A673 (cell line): ENCODE results near the gene PRR27. TPM values are rescaled to one million over a fixed set of nuclear protein-coding genes. Genes with fewer than 3 reads are reported as not detected.

Source experiments
- BruUV-seq: library from RNA; stranded (reverse); fragments of 400-500 nt; replicated peaks from 2 replicates; lab custom pipeline; 2021; lab: Mats Ljungman, UMichigan
- CTCF ChIA-PET: fragments of 300-600 bp; sonication (Branson Sonifier 250); formaldehyde crosslinking; loops from one replicate; lab custom pipeline; 2022; ENCODE audit warnings: antibody characterized with exemption; lab: Charles Lee
- POLR2A ChIA-PET: fragments of 300-600 bp; sonication (Branson Sonifier 250); formaldehyde crosslinking; loops from one replicate; lab custom pipeline; 2022; ENCODE audit warnings: antibody characterized with exemption; ENCODE audit not compliant: low non-redundant PET; lab: Charles Lee
- DNase-seq: peaks from one replicate; pipeline ENCODE4 v3.0.0-alpha.2; 2015; ENCODE audit warnings: low spot score
- H3K27ac ChIP-seq: fragments of 200-600 bp; sonication (generic); 2 replicates; pipeline ENCODE4 v1.5.1; 2016; ENCODE audit warnings: mixed run types, low read depth, mild to moderate bottlenecking, mixed read lengths, antibody characterized with exemption, low read length; ENCODE audit not compliant: poor library complexity, severe bottlenecking
- H3K27me3 ChIP-seq: fragments of 200-600 bp; sonication (generic); replicated peaks from 2 replicates; pipeline ENCODE4 v1.6.1; 2017; ENCODE audit warnings: mixed run types, low read depth, mild to moderate bottlenecking, mixed read lengths, antibody characterized with exemption, low read length; ENCODE audit not compliant: insufficient read depth, poor library complexity
- H3K36me3 ChIP-seq: fragments of 200-600 bp; sonication (generic); 2 replicates; pipeline ENCODE4 v1.6.1; 2016; ENCODE audit warnings: mixed run types, mild to moderate bottlenecking, mixed read lengths, antibody characterized with exemption, low read length; ENCODE audit not compliant: insufficient read depth, poor library complexity, severe bottlenecking
- H3K4me1 ChIP-seq: fragments of 200-600 bp; sonication (generic); 2 replicates; pipeline ENCODE4 v1.6.1; 2017; ENCODE audit warnings: mixed run types, mild to moderate bottlenecking, mixed read lengths, antibody characterized with exemption, low read length; ENCODE audit not compliant: insufficient read depth, poor library complexity, severe bottlenecking
- H3K4me3 ChIP-seq: fragments of 200-600 bp; sonication (generic); 2 replicates; pipeline ENCODE4 v1.5.1; 2016; ENCODE audit warnings: low read depth, mixed run types, mild to moderate bottlenecking, mixed read lengths, low read length; ENCODE audit not compliant: poor library complexity, severe bottlenecking
- H3K9me3 ChIP-seq: fragments of 200-600 bp; sonication (generic); 2 replicates; pipeline ENCODE4 v1.6.1; 2016; ENCODE audit warnings: mixed run types, low read depth, mild to moderate bottlenecking, mixed read lengths, antibody characterized with exemption, low read length; ENCODE audit not compliant: poor library complexity, severe bottlenecking
- EZH2 ChIP-seq: fragments of 200-600 bp; sonication (generic); IDR thresholded peaks from 2 replicates; pipeline ENCODE4 v1.6.1; 2017; ENCODE audit warnings: borderline replicate concordance, low read depth, mild to moderate bottlenecking, mixed read lengths, antibody characterized with exemption, low read length; ENCODE audit not compliant: poor library complexity, severe bottlenecking
- intact Hi-C: fragments of 100-400 bp; cut with micrococcal nuclease; formaldehyde crosslinking; loops from one replicate; pipeline ENCODE4 v1.10.0; 2022; ENCODE audit not compliant: unreplicated experiment
- total RNA-seq: library from RNA; stranded (reverse); gene quantifications from 2 replicates; pipeline ENCODE4 v1.2.3, GENCODE V29; 2021
- TF ChIP-seq, protein P1 (sequence below): fragments of 300-800, 200-600 bp; sonication (generic); conservative IDR thresholded peaks from 2 replicates; pipeline ENCODE4 v1.5.1; 2017; ENCODE audit warnings: low read depth, mild to moderate bottlenecking, antibody characterized with exemption, low read length, moderate library complexity, mixed read lengths

Gene PRR27
- total RNA-seq, 1 experiment from 2014 or later, result not detected

DNA sequence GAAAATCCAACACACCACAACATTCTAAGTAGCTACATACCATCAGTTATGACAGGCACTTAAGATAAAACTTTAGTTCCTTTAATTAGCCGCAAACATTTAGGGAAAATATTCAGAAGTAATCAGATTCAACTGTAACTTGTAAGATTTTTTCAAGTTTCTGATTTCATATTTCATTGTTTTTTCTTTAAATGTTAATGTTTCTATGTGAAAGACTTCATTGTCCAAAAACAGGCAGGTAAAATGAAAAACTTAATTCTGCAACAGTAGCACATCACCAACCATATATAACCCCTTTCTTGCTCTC is 29.9 kb downstream of the PRR27 start:
- intact Hi-C loops, result loop anchor here (1.0 to 5.0 kb wide), 3 partner anchors 287 to 495 kb away; no protein-coding TSS in a partner anchor
- Histone ChIP-seq H3K27ac (no peak overlapping the region), H3K4me1 (no peaks in the 10 kb centered on the region), H3K4me3 (no peak overlapping the region), H3K36me3 (no peaks in the 10 kb centered on the region), H3K9me3 (no peaks in the 10 kb centered on the region), H3K27me3 (no peaks in the 10 kb centered on the region)
- no TSS peak for BruUV-seq
- no peak for DNase-seq
- ChIA-PET POLR2A (no interaction called here), CTCF (interaction anchor here (0.9 kb wide), 1 partner anchor 86 kb away, joined by 4 read pairs; no protein-coding TSS in a partner anchor)
- TF ChIP-seq, protein P1, sequence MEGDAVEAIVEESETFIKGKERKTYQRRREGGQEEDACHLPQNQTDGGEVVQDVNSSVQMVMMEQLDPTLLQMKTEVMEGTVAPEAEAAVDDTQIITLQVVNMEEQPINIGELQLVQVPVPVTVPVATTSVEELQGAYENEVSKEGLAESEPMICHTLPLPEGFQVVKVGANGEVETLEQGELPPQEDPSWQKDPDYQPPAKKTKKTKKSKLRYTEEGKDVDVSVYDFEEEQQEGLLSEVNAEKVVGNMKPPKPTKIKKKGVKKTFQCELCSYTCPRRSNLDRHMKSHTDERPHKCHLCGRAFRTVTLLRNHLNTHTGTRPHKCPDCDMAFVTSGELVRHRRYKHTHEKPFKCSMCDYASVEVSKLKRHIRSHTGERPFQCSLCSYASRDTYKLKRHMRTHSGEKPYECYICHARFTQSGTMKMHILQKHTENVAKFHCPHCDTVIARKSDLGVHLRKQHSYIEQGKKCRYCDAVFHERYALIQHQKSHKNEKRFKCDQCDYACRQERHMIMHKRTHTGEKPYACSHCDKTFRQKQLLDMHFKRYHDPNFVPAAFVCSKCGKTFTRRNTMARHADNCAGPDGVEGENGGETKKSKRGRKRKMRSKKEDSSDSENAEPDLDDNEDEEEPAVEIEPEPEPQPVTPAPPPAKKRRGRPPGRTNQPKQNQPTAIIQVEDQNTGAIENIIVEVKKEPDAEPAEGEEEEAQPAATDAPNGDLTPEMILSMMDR, result 0 out of 2 replicates have a peak, but pooled peaks have one; percentile 19
- TF ChIP-seq EZH2, result no peak

DNA sequence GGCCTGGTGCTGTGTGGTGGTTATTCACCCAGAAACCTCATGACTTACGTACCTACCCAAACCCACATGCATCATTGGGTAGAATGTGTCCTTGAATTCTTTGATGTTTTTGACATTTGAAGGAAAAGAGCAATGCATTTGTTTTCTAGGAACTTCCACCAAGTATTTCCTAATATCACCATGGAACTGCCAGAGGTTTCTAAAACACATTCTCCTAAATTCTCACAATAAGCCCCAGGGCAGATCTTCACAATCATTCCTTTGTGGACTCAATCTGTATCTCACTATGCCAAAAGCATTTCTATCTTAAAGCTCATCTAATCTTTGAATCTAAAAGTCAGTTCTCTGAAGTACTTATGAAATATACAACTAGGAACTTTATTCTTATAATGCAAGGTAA is 33.2 kb downstream of the PRR27 start:
- intact Hi-C loops, result no loop called here
- CTCF ChIA-PET, result no interaction called here

DNA sequence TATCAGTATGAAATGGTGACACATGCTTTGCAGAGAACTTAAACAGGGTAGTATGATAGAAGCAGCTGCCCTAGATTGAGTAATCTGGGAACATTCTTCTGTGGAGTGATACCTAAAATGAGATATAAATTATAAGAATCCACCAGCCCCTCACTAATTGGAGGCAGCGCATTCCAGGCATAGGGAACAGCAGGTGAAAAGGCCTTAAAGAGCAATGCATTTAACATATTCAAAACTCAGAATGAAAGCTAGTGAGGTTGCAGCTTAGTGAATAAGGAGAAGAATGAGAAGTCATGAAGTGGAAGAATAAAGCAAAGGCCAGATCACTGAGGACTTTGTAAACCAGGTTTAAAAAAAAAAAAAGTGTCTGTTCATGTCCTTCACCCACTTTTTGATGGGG is 36.5 kb downstream of the PRR27 start:
- Histone ChIP-seq H3K27me3 (no peaks in the 10 kb centered on the region), H3K4me1 (no peaks in the 10 kb centered on the region), H3K4me3 (no peak overlapping the region), H3K9me3 (no peaks in the 10 kb centered on the region), H3K36me3 (no peaks in the 10 kb centered on the region), H3K27ac (no peak overlapping the region)
- no TSS peak for BruUV-seq
- TF ChIP-seq EZH2, result no peak
- TF ChIP-seq, protein P1, result no peak
- no peak for DNase-seq
- CTCF ChIA-PET, result no interaction called here
- POLR2A ChIA-PET, result no interaction called here
- intact Hi-C loops, result no loop called here

More for the DNA sequence above, 33.2 kb downstream of the PRR27 start:
- BruUV-seq, result no TSS peak
- Histone ChIP-seq H3K27ac (no peak overlapping the region), H3K9me3 (no peaks in the 10 kb centered on the region), H3K27me3 (no peaks in the 10 kb centered on the region), H3K4me3 (no peak overlapping the region), H3K4me1 (no peaks in the 10 kb centered on the region), H3K36me3 (no peaks in the 10 kb centered on the region)
- POLR2A ChIA-PET, result no interaction called here
- no peak for DNase-seq
- TF ChIP-seq, protein P1, result no peak
- no peak for TF ChIP-seq EZH2
